Cerebellar cortex (tissue), 1 donor: ENCODE results near the gene TM9SF4.
A peak's percentile ranks its signal among the peaks of the same experiment; 100 is the strongest.
"Not testable (repeated sequence)": the region's sequence is repeated elsewhere in the genome, so short reads cannot be mapped to it uniquely, and the experiment has no call there.

Source experiments
- DNase-seq: peaks from one replicate; pipeline ENCODE4 v3.0.0-alpha.2; 2015; ENCODE audit warnings: low spot score

TM9SF4 gene

DNA sequence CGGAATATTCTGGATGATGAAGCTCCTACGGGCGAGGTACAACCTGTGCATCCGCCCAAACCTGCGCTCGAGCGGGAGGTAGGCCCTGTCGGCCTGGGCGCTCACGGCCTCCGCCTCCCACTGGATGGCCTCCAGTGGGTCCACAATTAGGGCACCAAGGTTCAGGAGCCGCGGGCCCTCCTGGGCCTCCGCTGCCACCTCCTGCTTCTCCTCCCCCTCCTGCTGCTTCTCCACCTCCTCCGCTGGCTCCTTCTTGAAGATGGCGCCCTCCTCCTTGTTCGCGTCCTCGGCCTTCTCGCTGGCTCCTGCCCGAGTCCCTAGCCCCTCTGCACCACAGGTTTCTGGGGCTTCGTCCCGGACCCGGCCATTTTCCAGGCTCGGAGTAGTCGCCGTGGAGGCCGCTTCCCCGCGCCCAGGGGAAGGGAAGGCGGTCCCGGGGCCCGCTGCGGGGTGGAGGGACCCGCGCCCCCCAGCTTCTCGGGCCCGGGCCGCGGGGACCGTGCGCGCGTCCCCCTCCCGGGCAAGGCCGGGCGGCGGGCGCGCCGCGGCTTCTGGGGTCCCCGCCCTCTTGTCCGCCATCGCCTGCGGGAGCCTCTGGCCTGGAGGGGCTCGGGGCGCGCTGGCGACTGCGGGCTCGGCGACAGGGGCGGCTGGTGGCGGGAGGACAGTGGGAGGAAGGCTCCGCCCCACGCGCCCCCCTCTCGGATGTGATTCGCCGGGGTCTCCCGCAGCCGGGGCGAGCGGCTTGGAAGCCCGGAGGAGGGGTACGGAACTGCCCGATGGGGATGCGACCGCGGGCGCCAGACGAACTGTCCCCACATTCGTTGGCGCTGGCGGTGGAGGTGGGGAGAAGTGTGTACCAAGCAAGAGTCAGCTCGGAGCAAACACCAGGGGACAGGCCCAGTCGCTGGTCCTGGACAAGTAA, 80.4 kb downstream of the TM9SF4 start:
- peak; percentile 62 for DNase-seq

DNA sequence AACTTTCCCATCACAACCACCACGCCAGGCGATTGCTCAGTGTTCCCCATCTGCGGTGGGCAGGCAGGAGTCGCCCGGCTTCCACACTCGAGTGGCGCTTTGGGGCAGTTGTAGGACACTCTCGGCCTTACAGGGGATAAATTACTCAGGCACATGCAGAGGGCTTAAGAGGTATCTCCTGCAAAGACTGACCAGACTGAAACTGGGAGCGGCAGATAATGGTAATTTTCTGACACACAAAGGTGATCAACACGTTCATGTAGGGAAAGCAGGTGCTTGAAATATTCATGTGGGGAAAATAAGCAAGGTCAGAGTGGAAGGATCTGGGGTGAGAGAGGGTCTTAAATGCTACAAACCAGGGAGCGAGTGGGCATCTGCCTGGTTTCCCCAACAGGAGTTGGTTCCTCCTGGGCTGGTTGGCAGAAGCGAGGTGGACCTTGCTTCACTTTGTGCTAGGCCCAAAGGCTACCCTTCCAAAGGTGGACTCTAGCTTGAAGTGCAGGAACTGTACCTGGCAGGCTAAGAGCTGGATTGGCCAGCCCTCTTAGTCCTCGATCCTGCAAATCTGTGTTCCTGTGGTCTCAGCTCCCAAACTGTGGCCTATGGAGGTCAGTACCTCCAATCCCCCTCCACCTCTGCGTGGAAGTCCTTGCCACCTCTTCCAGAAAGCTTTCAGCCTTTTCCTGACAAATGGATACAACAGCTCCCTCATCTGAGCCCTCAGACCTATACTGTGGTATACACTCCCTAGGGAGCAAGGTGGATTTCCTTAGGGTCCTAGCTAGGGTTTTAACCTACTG, 81.3 kb downstream of the TM9SF4 start:
- no peak for DNase-seq

DNA sequence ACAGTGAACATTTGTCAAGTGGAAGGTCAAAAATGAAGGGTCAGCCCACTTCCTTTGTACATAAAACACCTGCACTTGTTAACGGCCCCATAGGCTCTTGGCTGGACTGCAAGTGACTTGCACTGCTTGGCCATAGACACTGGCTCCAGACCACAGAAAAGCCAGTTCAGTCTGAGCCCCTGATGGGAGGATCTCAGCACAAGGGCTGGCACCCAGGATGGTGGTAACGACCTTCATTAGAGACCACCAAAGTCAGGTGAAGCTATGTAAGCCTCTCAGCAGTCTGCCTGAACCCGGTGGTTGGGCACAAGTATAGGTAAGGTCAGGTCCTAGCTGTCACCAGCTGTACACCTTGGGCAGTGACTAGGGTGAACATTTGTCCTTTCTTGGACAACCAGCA, 81.9 kb downstream of the TM9SF4 start:
- no peak for DNase-seq

DNA sequence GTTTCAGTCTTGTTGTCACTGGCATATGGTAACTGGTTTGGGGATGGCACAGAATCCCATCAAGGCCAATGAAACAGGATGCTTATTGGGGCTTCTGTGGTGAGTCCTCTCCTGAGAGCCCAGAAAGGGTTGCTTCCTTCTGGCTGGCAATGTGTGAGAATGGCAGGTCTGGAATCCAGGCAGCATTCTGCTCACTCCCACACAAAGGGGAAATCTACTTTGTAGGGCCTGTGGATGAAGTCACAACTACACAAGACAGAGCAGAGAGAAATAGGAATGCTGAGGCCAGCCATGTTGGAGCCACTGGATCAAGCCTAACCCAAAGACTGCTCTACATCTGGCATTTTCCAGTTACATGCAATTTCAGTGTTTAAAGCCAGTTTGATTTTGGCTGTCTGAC, 82.4 kb downstream of the TM9SF4 start:
- DNase-seq = no peak

DNA sequence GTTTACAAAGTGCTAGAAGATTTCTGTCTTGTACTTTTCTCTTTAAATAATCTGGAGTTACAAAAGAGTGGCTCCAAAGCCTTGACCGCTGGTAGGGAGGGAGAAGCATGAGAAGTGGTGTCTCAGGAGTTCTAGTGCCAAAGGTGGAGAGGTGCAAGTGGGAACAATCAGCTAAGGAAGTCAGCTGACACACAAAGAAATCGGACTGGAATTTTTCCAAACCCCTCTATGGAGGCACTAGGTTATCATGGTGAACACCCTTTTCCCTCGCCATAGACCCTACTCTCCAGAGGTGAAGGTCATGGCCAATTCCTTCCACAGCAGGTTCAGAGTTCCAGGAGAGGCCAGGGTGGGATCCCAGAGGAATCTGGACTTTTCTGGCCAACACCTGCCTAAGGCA, 83.2 kb downstream of the TM9SF4 start:
- no peak for DNase-seq

DNA sequence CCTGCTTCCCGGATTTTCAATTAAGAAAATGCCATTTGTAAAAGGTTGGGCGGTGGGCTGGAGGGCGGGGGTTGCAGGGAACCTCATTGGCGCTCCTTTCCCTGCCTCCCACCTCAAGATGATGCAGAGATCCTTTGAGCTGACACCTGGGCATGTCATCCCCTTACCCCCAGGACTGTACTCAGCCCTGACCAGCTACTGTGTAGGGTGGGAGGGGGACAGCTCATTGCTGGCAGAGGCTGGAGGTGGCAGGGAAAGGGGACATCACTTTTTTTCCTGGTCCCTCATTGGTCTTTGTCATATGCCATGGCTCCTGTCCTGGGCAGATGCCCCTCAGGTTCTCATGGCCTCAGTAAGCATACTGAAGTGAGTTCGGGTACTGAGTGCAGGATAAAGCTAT, 83.8 kb downstream of the TM9SF4 start:
- not testable (repeated sequence) for DNase-seq

DNA sequence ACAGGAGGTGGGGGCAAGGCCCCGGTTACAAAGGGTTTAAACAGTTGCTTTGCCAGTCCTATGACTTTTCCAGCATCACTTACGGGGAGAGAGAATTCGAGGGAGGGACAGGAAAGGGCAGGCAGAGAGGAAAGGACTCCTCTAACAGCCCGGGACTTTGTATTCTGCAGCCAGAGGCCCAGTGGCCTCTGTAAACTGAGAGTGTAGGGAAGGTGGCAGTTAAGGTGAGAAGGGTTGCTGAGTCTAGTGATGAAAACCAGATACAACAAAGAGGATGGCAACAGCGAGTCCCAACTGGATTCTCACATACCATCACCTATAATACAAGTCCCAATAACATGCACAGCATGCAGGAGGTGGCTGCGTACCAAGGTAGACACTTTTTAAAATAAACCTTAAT, 84.5 kb downstream of the TM9SF4 start:
- DNase-seq = no peak

DNA sequence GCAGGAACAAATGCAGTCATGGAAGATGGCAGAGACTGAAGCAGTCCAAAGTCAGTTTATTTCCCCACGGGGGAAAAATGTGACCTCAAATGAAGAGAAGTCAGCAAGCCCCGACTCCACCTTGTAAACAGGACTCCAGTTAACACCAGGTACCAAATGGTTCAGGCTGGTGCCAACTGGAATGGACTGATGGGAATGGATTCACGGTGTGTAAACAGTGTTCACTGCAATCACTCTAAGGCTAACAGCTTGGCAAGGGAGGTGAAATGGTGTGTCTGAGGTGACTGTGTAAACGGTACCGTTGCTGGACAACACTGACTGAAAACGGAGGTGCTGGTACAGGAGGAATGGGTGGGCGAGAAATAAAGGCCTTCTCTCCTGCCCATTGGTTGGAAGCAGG, 86.1 kb downstream of the TM9SF4 start:
- peak; percentile 18 for DNase-seq

DNA sequence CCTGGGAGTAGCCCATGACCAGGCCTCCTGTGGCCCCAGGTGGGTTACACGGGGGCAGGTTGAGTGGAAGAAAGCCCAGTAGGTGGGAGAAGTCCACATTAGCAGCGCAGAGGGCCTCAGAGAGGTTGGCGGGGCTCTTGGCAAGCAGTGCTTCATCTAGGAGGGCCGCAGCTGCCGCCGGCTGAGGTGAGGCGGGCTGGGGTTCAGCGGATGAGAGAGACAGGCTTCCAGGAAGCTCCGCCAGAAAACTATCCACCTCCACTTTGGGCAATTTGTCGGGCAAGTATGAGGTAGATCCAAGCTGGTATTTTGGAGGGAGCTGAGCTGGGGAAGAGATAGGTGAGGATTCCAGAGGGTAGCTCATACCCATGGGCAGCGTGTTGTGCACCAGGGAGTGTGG, 87.1 kb downstream of the TM9SF4 start:
- not testable (repeated sequence) for DNase-seq

DNA sequence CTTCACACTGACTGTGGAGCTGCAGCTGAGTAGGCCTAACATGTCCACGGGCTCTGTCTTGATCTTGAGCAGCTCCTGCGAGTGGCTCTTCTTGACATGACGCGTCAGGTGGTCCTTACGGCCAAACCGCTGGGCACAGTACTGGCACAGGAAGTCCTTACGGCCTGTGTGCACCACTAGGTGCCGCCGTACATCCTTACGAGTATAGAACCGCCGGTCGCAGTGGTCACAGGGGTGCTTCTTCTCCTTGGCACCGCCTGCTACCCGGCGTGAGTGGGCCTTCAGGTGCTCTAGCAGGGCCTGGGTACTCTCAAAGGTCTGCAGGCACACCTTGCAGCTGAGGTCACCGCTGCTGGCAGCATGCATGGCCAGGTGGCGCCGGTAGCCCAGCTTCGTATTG, 87.6 kb downstream of the TM9SF4 start:
- not testable (repeated sequence) for DNase-seq

DNA sequence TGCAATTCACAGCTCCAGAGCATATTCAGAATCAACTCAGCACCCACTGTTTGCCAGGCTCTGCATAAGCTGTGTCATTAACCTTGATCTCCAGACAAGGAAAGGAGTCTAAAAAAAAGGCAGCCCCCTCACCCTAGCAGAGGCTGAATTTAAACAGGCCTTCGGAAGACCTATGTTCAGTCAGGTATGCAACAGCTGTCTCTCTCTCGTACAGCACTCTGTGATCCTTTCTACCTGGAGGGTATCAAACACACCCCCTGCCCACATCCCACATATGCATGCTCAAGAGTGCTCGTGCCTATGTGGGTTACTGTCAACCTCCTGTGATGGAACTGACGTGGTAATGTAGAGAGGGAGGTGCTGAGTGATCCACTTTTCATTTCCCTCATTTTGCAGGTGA, 89.5 kb downstream of the TM9SF4 start:
- DNase-seq = no peak

DNA sequence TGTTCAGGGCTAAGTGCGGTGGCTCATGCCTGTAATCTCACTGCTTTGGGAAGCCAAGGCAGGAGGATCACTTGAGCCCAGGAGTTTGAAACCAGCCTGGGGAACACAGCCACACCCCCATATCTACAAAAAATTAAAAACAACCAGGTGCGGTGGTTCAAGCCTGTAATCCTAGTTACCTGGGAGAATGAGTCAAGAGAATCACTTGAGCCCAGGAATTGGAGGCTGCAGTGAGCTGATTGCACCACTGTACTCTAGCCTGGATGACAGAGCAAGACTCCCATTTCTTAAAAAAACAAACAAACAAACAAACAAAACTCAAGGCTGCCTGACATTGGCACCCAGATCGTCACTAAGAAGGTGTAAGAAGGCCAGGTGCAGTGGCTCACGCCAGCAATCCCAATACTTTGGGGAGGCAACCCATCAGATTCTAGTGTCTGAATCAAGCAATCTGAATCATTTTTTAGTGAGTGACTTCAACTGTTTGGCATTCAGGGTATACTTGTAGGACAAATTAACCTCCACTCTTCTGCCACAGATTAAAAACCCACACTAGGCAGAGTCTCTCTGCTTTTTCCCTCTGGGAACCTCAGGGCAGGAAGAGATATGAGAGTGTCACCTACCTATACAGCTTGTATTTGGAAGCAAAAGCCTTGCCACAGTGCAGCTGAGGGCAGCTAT, 91.9 kb downstream of the TM9SF4 start:
- no peak for DNase-seq

DNA sequence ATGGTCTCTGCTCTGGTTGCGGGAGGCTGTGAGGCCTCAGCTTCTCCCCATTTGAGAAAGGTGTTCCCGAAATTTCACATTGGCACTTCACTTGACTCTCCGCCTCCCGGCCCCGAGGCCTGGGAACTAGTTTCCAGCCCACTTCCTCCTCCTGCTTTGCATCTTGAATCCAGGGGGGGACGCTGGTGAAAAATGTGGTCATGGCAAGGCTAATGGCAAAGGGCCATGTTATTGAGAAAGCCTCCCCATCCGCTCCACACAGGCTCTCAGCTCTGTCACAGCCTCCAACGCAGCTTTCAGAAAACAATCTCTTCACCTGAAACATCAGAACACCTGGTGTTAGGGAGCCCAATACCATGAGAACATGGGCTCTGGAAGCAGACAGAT, 92.5 kb downstream of the TM9SF4 start:
- DNase-seq = no peak

DNA sequence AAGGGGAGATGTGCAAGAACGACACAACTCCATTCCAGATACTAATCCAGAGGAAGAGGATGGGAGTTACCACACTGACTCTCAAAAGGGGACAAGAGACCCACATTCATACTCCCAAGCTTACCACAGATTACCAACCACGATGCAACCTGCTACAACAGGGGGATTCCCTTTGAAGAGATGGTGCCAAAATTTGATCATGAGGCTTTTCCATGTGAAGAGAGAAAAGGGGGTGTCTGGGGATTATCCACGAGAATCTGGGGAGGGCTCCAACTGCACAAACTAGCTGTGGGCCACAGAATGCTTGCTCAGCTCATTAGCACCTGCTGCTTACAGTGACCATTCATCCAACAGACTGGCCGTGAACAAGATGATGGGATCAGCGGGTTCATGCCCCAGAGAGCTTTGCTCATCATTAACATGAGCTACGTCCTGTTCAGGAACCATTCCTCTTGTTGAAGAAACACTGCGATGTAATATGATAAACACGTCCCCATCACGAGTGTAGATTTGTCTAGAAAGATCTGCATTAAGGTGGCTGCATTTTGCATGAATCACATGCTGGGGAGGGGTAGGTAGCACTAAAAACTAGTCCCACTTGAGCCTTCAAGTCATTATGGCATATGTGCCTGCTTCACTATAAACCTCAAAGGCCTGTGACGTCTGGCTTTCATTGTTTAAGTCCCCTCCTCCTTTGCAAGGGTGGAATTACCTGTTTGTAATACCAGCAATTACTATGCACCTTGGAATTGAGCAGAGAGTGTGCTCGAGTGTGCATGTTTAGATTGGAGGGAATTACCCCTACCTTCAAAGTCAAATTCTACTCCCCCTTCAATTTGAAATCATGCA, 94.1 kb downstream of the TM9SF4 start:
- DNase-seq = no peak

DNA sequence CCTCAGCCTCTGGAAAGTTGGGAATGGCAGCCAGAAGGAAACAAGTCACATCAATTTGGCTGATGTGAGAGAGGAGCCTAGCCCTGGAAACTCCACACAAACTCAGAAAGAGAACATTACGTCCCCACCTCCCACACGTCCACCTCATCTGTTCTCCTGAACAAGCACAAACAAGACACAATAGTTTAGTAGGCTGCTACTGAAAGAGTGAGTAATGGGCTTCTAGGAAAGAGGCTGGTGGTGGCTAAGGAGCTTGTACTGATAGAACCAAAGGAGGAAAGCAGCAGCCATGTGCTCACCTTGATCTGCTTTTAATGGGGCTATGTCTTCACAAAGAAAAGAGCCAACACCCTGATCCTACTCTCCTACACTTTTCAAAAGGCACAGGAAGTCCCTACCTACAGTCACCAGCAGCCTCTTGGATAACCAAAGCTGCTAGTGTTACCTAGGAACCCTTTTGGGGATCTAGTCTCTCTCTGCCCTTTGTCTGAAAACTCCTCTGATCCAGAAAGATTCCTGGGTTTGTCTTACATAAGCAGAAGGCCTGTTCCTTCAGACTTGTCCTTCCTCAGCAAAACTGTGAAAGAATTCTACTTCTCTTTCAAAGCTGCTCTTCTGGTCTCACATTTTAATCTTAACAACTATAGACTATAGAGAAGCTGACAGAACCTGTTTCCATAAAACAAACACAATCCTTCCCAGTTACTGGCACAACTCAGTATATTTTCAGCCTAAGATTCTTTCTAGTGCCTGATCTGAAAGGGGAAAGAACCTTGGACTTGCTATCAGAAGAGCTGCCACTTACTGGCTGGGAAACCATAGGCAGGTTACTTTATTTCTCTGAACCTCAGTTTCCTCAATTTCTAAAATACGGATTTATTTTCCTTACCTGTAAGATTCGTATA, 94.9 kb downstream of the TM9SF4 start:
- DNase-seq = no peak

DNA sequence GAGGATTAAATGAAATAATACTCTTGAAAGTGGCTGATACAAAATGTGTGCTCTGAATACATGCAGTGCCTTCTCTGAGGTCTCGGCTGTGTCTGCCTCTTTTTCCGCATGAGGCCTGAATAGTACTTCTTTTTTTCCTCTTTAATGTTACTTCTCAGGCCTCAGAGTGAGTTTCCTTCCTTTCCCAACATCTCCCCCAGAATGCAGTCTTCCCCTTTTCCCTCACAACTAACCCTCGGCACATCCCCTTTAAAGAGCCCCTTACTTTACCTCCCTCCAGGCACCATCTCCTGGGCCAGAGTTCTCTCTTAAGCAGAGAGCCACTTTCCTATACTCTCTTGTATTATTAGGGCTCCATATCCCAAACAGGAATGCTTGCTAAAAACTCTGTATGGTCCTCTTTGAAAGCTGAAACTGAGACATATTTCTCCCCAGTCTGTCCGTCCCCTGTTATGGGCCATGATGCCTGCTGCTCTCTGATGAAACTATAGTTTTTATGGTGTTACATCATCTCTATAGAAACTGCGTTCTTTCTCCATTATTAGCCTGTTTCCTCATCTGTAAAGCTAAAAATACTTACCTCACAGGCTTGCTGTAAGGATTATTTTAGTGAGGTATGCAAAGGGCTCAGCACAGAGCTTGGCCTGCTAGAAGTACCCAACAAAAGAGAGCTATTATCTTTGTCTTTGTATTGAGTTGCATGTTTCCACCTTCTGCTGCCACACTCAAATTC, 95.8 kb downstream of the TM9SF4 start:
- no peak for DNase-seq

DNA sequence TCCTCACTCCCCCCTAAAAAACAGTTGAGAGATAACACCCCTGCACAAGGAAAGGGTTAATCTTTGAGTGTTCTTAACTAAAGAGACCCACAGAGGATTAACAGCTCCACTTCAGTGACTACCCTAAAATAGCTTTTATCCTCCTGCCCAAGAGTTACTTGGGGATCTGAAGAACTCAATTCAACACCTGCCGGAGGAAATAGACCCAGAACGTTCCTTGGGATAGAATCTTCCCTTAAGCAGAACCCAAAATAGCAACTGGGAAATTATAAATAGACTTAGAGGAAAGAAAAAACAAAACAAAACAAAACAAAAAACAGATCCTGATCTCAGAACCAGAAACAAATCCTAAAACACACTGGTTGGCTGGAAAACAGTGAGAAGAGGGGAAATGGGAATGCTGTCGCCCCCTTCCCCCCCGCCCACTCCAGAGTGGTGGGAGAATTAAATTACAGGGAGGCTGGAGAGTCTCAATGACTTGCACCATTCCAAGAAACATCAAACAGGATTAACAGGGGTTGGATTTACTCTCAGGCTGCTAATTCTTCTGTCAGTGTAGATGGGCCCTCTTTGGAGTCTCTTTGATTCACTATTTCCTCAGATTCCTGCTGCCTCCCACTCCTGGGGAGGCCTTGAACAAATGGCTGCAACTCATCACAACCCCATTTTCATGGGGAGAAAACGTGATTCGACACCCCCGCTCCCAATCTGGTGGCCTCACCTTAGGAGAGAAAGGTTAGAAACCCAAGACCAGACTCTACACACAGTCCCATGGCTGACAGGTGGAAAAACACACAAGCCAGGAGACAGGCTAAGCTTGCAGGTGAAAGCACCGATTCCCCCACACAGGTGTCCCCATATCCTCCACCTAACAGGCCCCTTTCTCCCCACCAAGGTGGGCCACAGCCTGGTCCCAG, 96.6 kb downstream of the TM9SF4 start:
- DNase-seq = no peak

DNA sequence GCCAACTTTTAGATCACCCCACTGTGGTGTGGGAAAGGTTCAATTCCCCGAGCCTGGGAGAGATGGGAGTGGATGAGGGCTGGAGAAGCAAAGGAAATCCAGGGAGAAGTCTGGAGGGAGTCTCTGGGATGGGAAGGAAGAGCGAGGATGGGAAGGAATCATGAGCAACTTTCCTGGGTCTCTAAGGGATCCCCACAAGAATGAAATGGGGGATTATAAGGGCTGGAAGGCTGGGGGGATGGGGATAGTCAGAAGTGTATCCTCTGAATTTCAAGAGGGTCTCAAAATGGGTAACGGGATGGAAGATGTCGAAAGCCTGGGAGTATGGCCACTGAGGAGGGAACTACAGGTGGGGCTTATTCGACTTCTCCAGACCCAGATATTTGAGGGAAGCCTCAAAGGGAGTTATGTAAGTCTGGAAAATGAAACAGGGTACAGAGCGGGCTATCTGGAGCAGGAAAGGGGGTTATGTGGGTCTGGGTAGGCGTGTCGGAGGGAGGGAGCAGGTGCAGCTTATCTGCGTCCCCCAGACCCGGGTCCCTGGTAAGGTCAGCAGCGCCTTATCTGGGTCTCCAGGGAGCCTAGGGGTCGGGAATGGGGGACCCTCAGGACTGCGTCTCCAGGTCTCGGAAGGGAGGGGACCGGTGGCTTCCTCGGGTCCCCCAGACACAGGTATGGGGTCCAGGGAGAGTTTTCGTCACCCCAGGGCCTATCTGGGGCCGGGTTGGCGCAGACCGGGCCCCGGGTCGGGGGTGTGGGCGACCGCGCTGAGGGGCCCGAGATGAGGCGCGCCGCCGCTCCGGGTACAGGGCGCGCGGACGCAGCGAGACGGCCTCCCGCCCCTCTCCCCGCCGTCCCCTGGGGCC, 97.5 kb downstream of the TM9SF4 start:
- DNase-seq = no peak
